Measurements from ENCODE around the gene GSTM3. TPM values are rescaled to one million over a fixed set of nuclear protein-coding genes. Genes with fewer than 3 reads are reported as not detected.

The GSTM3 gene
- total and polyA plus RNA-seq, 9 of the 15 experiments (the other 6 are each of a cell fraction or from before 2014, with no cell fraction given), result 3.9 to 24.5 (median 9.4) TPM

DNA sequence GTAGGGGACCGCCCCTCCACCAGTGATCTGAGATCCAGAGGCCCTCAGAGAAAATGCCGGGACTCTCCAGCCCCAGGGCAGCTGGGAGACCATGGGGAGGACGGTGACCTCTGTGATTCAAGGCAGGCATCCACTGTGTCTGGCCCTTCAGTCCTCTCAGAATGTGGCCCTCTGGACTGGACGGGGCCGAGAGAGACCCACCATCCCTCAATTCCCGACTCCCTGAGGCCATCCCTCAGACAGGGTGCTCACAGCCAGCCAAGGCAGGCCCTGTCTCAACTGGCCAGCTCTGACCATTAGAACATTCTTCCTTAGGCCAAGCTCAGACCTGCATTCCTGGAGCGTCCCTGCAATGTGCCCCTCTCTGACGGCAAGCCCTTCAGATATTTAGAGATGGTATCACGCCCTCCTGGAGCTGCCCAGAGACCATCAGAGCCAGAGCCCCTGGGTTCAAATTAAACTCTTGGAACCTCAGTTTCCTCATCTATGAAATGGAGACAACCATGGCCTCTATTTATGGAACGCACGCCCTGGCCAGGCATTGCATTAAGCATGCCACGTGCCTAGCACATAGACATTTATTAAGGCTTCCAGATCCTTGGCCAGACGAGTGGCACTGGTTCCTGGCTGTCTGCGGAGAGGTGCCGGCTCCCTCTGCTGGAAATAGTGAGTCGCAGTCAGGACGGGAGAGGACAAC lies 32.5 kb upstream of the GSTM3 start (continued):
- no peak for TF ChIP-seq RBM39 (optimal IDR thresholded peaks at IDR 0.05; ENCODE audit: low read depth, low read length)
- peak; percentile 76 for TF ChIP-seq MYC (IDR thresholded peaks at IDR 0.05; ENCODE audit: low read depth, low read length)
- TF ChIP-seq MYC (CRISPR knock-in tag; IDR thresholded peaks at IDR 0.05; ENCODE audit: borderline replicate concordance, low read depth), result no peak
- no peak; the same call in 1 of the 2 replicates for TF ChIP-seq ZFP1 (CRISPR knock-in tag; IDR thresholded peaks at IDR 0.05)
- no peak for TF ChIP-seq ZNF76 (CRISPR knock-in tag; IDR thresholded peaks at IDR 0.05; ENCODE audit: borderline replicate concordance)
- TF ChIP-seq MAFF (IDR thresholded peaks at IDR 0.05; ENCODE audit: low read length), result no peak; the same call in 1 of the 2 replicates
- TF ChIP-seq ZNF316 (IDR thresholded peaks at IDR 0.05), result no peak
- TF ChIP-seq L3MBTL2 (IDR thresholded peaks at IDR 0.05), result peak; percentile 88
- TF ChIP-seq POLR2G (IDR thresholded peaks at IDR 0.05; ENCODE audit: low read depth, low read length), result no peak
- TF ChIP-seq TAF7 (tag; IDR thresholded peaks at IDR 0.05), result no peak
- no peak for TF ChIP-seq SMARCE1 (IDR thresholded peaks at IDR 0.05)
- no peak for TF ChIP-seq ZNF217 (CRISPR knock-in tag; IDR thresholded peaks at IDR 0.05)
- peak; percentile 99 for TF ChIP-seq ARID2 (IDR thresholded peaks at IDR 0.05)
- no peak for TF ChIP-seq TCF3 (CRISPR knock-in tag; IDR thresholded peaks at IDR 0.05)
- TF ChIP-seq NR2C2 (CRISPR knock-in tag; IDR thresholded peaks at IDR 0.05), result no peak
- TF ChIP-seq NR2C2 (tag; IDR thresholded peaks at IDR 0.05), result no peak
- TF ChIP-seq ZNF174 (CRISPR knock-in tag; IDR thresholded peaks at IDR 0.05), result no peak
- no peak for TF ChIP-seq BMI1 (IDR thresholded peaks at IDR 0.05; ENCODE audit: low read length)
- no peak for TF ChIP-seq XRCC4 (IDR thresholded peaks at IDR 0.05; ENCODE audit: extremely low read depth, insufficient read depth, insufficient read length)
- no peak for TF ChIP-seq CEBPB (tag; IDR thresholded peaks at IDR 0.05)
- no peak for TF ChIP-seq PRPF4 (IDR thresholded peaks at IDR 0.05; ENCODE audit: insufficient read depth, low read depth, low read length, poor library complexity, severe bottlenecking)
- TF ChIP-seq STAG1 (CRISPR knock-in tag; IDR thresholded peaks at IDR 0.05; ENCODE audit: borderline replicate concordance), result peak; percentile 95
- no peak for TF ChIP-seq PHB (CRISPR knock-in tag; IDR thresholded peaks at IDR 0.05)
- TF ChIP-seq HNRNPLL (IDR thresholded peaks at IDR 0.05; ENCODE audit: low read depth, low read length, poor library complexity, severe bottlenecking), result no peak
- TF ChIP-seq XRCC5 (IDR thresholded peaks at IDR 0.05; ENCODE audit: low read depth, low read length), result peak; percentile 83
- TF ChIP-seq, protein P1, sequence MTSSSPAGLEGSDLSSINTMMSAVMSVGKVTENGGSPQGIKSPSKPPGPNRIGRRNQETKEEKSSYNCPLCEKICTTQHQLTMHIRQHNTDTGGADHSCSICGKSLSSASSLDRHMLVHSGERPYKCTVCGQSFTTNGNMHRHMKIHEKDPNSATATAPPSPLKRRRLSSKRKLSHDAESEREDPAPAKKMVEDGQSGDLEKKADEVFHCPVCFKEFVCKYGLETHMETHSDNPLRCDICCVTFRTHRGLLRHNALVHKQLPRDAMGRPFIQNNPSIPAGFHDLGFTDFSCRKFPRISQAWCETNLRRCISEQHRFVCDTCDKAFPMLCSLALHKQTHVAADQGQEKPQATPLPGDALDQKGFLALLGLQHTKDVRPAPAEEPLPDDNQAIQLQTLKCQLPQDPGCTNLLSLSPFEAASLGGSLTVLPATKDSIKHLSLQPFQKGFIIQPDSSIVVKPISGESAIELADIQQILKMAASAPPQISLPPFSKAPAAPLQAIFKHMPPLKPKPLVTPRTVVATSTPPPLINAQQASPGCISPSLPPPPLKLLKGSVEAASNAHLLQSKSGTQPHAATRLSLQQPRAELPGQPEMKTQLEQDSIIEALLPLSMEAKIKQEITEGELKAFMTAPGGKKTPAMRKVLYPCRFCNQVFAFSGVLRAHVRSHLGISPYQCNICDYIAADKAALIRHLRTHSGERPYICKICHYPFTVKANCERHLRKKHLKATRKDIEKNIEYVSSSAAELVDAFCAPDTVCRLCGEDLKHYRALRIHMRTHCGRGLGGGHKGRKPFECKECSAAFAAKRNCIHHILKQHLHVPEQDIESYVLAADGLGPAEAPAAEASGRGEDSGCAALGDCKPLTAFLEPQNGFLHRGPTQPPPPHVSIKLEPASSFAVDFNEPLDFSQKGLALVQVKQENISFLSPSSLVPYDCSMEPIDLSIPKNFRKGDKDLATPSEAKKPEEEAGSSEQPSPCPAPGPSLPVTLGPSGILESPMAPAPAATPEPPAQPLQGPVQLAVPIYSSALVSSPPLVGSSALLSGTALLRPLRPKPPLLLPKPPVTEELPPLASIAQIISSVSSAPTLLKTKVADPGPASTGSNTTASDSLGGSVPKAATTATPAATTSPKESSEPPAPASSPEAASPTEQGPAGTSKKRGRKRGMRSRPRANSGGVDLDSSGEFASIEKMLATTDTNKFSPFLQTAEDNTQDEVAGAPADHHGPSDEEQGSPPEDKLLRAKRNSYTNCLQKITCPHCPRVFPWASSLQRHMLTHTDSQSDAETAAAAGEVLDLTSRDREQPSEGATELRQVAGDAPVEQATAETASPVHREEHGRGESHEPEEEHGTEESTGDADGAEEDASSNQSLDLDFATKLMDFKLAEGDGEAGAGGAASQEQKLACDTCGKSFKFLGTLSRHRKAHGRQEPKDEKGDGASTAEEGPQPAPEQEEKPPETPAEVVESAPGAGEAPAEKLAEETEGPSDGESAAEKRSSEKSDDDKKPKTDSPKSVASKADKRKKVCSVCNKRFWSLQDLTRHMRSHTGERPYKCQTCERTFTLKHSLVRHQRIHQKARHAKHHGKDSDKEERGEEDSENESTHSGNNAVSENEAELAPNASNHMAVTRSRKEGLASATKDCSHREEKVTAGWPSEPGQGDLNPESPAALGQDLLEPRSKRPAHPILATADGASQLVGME (CRISPR knock-in tag; IDR thresholded peaks at IDR 0.05), result peak; percentile 47; the same call in 1 of the 2 replicates
- 0 out of 2 replicates have a peak, but pooled peaks have one; percentile 73 for TF ChIP-seq ZNF232 (CRISPR knock-in tag; IDR thresholded peaks at IDR 0.05)
